GM19438 (cell line): ENCODE measurements around the gene AKT1.
"Not testable (repeated sequence)": the region's sequence is repeated elsewhere in the genome, so short reads cannot be mapped to it uniquely, and the experiment has no call there.

ENCODE experiments used
- ATAC-seq: cut with Tn5 transposase; IDR thresholded peaks from one replicate; pipeline ENCODE4 v1.9.1; 2021; ENCODE audit warnings: low read depth; ENCODE audit not compliant: unreplicated experiment

The AKT1 gene

DNA sequence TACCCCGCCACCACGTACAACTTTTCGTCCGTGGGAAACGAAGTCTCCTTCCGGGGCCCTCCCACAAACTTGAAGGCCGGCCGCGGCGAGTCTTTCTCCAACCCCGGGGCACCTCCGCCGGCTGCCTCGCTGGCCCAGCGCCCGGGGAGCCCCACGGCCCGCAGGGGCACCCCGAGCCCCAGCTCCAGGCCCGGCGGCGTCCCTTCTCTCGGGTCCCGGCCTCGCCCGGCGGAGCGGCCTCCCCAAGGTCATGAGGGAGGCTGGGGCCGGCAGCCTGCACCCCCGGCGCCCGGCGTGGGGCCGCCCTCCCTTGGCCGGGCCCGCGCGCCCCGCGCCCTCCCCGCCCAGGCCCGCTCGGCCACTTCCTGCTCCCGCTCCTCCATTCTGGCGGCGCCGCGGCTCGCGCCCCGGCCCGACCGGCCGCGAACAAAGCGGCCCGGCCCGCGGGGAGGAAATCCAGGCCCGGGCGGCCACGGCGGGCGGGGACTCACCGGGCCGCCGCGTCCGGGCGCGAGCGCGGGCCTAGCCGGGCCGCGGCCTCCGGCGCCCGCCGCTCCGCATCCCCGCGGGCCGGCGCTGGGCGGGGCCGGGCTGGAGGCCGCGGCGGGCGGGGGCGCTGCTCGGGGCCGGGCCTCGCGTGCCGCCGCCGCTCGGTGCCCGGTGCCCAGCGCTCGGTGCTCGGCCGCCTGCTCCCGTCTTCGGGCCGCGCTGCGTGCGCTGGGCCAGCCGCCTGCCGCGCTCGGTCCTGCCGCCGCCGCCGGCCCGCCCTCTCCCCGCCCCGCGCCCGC, at the start of gene AKT1:
Gene AKT1, minus strand, starts transcription at position 756 of the 788 bp plus-strand sequence. CDS start 3,105 bp downstream, outside the sequence.
- no peak for ATAC-seq

DNA sequence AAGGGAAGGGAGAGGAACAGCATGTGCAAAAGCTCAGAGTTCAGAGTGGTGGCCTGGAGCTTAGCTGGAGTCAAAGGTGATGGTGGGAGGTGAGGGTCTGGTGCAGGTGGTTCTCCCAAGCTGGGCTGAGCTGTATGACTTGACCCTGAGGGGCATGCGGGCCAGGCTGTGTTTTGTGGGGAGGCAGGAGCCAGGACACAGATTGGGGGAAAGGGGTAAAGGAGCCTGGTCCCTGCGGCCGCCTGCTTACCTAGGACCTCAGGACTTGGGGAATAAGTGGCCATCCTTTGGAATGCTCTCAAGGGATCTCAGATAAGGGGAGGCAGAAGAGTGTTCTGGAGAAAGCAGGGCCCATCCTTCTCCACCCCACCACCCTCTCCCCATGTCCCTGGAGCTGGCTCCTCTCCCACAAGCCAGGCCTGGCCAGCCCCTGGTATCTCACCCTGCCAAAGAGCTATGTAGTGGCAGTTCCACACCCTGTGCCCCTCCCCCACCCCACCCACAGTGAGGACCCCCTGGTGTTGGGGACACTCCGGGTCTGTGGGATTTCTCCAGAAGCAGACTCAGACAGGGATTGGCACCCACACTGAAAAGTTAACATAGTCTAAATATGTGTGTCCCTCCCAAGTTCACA, 49.6 kb upstream of the AKT1 start:
- no peak for ATAC-seq

DNA sequence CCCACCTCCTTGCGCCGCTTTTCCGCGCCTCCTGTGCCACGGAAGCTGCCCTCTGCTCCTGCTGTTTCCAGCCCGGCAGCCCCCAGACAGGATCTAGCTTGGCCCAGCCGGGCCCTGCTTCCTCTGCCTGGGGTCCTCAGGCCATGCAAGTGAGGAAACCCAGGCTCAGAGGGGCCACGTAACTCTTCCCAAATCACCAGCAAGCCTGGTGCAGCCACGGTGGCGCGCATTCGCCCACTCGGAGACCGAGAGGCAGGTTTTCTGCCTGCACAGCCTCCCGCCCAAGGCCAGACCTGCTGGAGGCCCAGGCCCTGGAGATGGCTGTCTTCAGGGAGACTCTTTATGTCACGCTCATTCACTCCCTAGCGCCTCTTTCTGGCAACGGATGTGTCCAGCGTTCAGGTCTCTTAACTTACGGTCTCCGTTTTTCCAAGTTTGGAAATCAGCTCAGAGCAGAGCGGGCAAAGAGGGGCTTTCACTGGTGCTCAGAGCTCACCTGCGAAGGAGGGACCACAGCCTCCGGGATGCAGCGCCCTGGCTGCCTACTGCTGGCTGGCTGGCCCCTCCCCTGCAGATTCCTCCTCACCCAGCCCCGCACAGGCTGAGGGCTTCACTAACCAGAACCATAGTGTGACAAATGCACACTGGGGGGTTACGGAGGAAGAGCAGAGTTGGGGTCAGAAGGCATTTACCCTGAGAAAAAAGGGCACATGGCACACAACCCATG, 48.9 kb upstream of the AKT1 start:
- ATAC-seq = no peak

DNA sequence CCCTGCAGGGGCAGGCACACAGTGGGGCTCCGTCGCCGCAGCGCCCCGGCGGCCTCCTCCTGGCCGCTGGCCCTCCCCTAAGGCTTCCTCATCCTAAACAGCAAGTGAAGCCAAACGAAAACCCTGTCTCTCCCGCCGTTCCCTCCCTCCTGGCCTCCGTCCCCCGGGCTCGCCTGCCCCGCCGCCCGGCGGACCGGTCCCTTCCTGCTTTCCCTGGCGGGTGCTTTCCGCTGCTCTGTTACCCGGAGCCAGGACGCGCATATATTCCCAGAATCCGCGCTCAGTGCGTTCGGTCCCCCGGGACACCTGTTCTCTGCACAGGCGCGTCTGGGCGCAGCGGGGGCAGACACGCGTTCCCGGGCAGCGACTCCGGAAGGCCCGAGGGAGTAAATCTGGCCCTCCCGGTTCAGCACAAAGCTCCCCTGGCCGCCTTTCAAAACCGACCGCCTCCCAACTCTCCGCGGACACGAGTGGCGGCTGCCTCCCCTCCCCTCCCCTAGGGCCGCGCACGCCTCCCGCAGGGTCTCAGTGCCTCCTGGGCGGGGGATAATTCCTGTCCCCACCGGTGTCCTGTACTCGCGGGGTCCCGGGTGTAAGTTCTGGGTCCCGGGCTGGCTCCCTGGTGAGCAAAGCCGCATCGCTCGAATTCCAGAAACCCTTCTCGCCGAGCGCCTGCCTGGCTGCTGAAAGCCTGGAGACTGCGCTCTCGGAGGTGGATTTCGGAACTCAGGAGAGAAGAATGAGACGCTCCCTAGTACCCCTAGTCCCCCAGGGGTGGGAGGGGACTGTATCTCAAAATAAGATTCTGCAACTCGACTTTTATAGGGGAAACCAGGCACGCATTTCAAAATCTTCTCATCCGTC, 48.1 kb upstream of the AKT1 start:
- ATAC-seq = no peak

DNA sequence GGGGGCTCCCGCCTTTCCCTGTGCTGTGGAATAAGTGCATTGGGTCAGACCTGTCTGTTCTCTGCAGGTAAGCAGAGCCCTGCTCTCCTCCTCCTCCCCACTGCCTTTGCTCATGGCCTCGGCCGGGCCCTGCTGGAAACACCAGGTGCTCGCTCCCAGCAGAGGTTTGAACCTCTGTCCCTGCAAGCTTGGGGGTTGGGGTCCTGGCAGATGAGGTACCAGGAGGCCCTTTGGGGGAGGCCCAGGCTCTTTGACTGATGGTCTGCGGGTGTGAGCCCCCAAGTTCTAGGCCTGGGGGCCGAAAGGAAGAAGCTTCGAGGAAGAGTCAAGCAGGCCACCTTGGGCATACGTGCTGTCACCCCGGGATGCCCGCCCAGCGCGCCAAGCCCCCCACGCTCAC, 47.5 kb upstream of the AKT1 start:
- no peak for ATAC-seq

DNA sequence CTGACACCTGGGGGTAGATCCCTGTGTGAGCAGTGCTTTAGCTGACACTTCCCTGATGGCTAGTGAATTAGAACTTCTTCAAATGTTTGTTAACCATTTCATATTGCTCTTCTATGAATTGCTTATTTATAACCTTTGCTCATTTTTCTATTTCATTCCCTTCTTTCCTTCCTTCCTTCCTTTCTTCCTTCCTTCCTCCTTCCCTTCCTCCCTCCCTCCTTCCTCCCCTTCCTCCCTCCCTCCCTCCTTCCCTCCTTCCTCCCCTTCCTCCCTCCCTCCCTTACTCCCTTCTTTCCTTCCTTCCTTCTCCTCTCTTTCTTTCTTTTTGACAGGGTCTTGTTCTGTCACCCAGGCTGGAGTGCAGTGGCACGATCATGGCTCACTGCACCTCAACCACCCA, 46.2 kb upstream of the AKT1 start:
- ATAC-seq = no peak

DNA sequence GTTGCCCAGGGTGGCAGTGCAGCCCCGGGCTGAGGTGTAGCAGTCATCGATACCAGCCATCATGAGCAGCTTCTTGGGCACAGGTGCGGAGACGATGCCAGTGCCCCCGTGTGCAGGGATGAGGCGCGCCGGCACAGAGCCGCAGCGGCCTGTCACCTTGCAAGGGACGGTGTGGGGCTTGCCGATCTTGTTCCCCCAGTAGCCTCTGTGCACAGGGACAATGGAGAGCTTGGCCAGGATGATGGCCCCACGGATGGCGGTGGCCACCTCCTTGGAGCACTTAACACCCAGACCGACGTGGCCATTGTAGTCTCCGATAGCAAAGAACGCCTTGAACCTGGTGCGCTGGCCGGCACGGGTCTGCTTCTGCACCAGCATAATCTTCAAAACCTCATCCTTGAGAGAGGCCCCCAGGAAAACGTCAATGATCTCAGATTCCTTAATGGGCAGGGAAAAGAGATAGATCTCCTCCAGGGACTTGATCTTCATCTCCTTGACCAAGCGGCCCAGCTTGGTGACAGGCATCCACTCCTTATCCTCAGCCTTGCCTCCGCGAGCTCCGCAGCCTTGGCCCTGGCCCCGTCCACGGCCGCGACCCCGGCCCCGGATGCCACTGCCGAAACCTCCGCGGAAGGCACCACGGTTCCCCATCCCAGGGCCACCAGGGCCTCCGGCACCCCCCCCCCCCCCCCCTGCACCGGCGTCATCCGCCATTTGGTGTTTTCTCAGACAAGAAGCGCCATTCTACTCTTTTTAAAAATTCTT, 40.8 kb upstream of the AKT1 start:
- ATAC-seq = not testable (repeated sequence)

DNA sequence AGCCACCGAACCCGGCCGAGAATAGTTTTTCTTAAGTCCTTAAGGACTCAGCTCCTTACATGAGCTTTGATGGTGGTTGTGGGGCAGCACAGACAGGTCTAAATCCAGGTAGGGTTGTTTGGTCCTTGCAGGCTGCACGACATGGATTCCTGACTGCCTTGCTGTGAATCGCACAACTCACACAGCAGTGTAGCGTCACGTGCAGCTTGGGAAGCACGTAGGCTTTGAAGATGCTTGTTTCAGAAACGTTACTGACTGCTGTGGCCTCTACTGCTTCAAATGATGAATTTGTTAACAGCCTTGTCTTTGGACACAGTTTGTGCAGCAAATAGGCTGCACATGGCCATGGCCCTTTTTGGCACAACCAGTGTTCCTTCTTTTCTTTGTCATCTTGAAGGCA, 35.2 kb upstream of the AKT1 start:
- ATAC-seq = no peak

DNA sequence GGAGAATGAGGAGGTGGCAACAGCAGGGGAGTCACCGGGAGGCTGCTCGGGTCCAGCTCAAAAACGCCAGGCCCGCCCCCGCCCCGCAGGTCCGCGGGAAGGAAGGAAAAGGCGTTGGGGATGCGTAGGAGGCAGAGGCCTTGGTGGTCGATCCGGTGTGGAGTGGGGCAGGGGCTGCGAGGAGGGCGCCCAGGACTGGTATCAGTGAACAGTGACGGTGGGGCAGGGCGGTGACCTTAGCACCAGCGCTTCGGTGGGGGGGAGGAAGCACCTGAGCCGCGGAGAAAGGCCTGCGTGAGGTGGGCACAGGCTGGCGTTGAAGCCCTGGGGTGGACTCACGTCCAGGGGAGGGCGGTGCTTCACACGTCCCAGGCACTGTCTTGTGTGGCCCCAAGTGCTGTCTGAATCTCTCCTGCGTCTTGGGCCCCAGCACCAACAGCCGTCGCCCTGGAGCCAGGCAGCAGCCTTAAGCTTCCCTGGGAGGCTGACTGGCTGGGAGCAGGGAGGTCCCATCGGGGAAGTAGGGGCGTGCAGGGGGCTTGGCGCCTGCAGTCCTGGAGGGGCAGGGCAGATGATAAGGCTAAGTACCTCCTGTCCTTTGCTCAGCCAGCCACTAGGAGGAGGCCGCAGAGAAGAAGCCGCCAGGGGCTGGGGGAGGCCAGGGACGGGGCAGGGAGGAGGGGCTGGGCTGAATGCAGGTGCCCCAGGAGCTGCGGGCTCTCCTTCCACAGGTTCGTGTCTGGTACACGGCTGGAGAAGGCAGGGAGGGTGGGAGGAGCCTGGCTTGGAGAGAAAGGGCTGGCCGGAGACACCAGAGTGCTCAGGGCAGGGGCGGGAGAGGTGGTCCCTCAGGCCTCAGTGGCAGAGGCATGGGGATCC, 31.9 kb upstream of the AKT1 start:
- no peak for ATAC-seq

DNA sequence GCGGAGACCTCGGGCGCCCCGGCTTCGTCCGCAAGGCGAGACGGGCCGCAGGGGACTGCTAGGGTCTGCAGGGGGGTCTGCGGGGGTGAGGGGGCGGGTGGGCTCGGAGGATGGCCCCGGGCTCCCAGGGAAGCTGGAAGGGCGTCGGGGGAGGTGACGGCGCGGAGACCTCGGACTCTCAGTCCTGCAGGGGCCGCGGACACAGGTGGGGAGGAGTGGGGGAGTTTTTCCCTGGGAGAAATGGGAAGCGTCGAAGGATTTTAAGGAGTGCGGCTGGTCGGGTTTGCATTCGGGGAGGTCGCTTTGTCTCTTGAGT, 31.3 kb upstream of the AKT1 start:
- no peak for ATAC-seq

DNA sequence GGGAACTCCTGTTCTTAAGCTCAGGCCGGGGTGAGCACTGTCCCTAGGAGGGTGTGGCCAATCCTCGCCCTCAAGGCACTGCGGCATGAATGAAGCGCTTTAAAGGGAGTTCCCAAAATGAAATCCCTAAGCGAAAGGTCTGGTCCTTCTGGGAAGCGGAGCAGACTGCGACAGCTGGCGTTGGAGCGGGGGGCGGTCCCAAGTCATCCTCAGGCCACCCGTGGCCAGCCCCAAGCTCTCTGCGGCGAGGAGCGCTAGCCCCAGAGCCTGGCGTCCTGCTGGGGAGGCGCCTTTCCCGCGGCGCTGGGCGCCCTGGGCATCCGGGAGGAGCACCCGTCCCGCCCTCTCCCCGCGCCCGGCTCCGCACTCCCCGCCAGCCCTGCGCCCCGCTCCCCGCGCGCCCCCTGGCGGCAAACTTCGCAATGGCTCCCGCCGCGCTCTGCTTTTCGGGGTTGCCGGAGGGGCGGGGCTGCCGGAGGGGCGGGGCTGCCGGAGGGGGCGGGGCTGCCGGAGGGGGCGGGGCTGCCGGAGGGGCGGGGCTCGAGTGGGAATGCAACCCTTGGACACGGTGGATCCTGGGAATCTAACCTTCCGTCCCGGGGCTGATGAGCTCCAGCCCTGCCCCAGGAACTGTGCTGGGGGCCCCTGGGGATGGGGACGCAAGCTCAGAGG, 30.8 kb upstream of the AKT1 start:
- no peak for ATAC-seq

DNA sequence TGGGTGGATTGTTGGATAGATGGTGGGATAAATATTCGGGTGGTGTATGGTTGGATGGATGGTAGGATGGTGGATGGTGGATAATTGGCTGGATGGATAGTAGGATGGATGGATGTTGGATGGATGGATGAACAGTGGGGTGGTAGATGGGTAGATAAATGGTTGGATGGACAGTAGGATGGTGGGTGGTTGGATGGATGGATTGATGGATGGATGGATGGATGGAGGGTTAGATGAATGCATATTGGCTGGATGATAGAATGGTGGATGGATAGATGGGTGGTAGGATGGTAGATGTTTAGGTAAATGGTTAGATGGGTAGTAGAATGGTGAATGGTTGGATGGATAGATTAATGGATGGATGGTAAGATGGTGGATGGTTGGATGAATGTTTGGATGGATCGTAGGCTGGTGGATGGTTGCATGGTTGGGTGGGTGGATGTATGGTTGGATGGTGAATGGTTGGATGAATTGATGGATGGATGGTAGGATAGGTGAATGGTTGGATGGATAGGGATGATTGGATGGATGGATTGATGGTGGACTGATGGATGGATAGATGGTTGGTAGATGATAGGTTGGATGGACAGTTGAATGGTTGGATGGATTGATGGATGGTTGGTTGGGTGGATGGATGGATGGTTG, 28.9 kb upstream of the AKT1 start:
- ATAC-seq = no peak

DNA sequence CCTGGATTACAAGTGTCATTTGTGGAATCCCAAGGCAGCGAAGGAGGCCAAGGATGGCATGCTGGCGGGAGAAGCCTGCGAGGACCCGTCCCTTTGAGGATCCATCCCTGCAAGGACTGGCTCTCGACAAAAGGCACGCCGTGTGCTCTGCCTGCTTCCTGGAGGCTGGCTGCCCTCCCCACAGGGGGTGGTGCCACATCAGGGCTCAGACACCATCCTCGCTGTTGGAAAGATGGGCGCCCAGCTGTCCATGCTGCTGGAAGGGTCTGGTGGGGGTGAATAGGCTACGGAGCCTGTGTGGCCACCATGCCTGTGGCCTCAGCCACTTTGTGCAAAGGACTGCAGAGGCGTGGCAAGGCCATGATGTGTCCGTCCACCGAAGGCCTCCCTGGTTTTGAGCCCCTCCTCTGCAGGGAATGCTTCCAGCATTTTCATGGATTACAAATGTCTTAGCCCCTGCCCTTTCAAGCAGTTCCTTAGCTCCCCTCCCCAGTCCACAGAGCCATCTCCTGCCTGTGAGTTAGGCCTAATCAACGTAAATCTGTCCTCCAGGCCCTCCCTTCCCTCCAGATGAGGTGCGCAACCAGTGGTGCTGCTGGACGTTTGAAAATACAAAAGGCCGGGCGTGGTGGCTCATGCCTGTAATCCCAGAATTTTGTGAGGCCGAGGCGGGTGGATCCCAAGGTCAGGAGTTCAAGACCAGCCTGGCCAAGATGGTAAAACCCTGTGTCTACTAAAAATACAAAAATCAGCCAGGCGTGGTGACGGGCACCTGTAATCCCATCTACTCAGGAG, 27.5 kb upstream of the AKT1 start:
- ATAC-seq = no peak

DNA sequence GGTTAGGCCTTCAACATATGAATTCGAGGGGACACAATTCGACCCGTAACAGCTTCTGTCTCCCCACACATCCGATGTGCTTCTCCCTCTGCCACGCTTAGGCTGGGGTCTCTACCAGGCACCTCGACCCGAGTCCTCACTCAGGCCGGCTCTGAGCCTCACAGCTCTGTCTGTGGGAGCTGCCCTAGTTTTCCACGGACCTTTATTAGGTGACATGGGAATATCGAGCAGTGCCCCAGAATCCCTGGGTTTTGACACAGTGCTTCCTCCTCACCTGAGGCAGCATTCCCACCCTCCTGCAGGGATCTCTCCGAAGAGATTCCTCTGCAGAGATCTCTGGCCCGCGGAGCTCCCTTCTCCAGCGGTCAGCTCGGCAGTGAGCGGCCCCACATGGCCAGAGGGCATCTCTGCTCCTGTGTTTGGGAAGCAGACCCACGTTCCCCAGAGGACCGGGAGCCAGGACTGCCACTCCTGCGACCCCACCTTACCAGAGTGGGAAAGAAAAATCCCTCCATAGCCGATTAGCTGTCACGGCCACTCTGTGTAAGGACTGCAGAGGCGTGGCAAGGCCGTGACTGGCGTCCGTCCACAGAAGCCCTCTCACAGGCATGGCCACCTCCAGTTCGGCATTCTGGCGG, 26.5 kb upstream of the AKT1 start:
- no peak for ATAC-seq

DNA sequence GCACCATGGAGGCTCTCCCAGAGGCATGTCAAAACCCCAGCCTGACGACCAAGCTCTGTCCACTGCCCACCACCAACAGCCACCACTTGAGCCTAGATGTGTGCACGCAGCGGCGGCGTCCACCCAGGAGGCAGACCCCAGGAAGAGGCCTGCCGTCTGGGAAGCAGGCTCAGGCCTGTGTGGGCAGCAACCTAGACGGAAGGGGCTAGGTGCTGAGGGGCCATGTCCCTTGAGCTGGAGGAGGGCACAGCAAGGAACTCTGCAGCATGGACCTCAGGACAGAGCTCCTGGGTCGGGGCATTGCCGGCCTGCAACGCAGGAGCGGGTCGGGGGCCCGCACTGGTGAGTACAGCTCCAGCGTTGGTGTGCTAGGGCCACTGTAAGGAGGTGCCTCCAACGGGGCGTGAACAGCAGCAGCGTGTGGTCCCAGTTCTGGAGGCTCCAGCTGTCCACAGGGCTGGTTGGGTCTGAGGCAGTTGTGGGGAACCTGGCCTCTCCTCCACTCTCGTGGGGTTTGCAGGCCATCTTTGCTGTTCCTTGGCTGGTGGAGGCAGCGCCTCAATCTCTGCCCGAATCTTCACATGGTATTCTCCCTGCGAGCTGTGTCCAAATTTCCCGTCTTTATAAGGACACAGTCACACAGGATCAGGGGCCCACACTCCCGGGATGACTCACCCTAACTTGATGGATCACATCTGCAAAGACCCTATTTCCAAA, 25.8 kb upstream of the AKT1 start:
- ATAC-seq = no peak

DNA sequence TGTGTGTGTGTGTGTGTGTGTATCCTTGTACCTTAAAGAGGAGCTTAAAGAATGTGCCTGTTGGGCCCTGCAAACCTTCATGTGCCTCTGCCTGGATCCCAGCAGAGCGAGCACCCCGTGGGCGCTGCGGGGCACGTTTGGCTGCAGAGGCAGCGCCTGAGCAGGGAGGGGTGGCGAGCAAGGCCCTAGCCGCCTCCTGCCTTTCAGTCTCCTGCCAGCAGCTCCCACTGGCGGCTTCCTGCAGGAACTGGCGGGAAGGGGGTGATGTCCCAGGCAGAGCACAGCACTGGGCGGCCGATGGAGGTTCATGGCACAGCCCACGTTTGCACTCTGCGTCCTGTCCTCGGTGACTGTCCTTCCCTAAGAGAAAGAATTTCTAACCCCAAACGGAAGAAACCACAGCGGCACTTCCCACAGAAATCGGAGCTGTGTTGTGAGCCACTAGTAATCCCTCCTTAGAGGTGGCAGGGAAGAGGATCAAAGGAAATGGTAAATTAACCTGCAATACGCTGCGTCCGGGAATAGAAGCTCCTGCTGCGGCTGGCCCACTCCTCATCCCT, 25.2 kb upstream of the AKT1 start:
- ATAC-seq = no peak
